DOHH2 (cell line): ENCODE results near the gene TUBE1.

Source experiments
- CTCF ChIP-seq: fragments of 200-600 bp; sonication (generic); IDR thresholded peaks from one replicate; pipeline ENCODE4 v1.5.1; 2014; ENCODE audit warnings: antibody characterized with exemption, mild to moderate bottlenecking, low read depth, low read length; ENCODE audit not compliant: poor library complexity, severe bottlenecking
- EZH2phosphoT487 ChIP-seq: fragments of 200-600 bp; sonication (generic); IDR thresholded peaks from 2 replicates; pipeline ENCODE4 v1.6.1; 2017; ENCODE audit warnings: borderline replicate concordance, mild to moderate bottlenecking, antibody characterized with exemption, low read length, moderate library complexity, mixed read lengths

GRCh38 chr6:112118034-112118433 lies 30.8 kb upstream of the TUBE1 start:
- TF ChIP-seq CTCF, result no peak
- TF ChIP-seq EZH2phosphoT487, result no peak
